WTC11 (cell line): ENCODE data around the gene UBTD1.

Experiments
- CREM ChIP-seq: sonication (generic); formaldehyde crosslinking; IDR thresholded peaks from 2 replicates; pipeline ENCODE4 v1.8.1; 2022; ENCODE audit warnings: mild to moderate bottlenecking, missing genetic modification reagents, moderate library complexity
- CTCF ChIP-seq: fragments of 200-600 bp; IDR thresholded peaks from 2 replicates; pipeline ENCODE4 v1.8.0; 2022; ENCODE audit warnings: antibody characterized with exemption
- E2F1 ChIP-seq: sonication (generic); formaldehyde crosslinking; IDR thresholded peaks from 2 replicates; pipeline ENCODE4 v1.8.0; 2022; ENCODE audit warnings: mild to moderate bottlenecking, missing genetic modification reagents
- E2F4 ChIP-seq: sonication (generic); formaldehyde crosslinking; IDR thresholded peaks from 2 replicates; pipeline ENCODE4 v1.8.1; 2022; ENCODE audit warnings: low read depth, mild to moderate bottlenecking, moderate library complexity, missing genetic modification reagents, borderline replicate concordance
- E2F5 ChIP-seq: sonication (generic); formaldehyde crosslinking; IDR thresholded peaks from 2 replicates; pipeline ENCODE4 v1.8.1; 2022; ENCODE audit warnings: mild to moderate bottlenecking, moderate library complexity, missing genetic modification reagents
- ESRRA ChIP-seq: sonication (generic); formaldehyde crosslinking; IDR thresholded peaks from 2 replicates; pipeline ENCODE4 v1.8.1; 2022; ENCODE audit warnings: mild to moderate bottlenecking, missing genetic modification reagents, borderline replicate concordance
- OVOL2 ChIP-seq: fragments of 250-450 bp; sonication (Bioruptor Pico); IDR thresholded peaks from 2 replicates; pipeline ENCODE4 v1.9.0; 2021; ENCODE audit warnings: mild to moderate bottlenecking, borderline replicate concordance
- RELA ChIP-seq: sonication (generic); formaldehyde crosslinking; IDR thresholded peaks from 2 replicates; pipeline ENCODE4 v1.8.1; 2022; ENCODE audit warnings: missing genetic modification reagents, mild to moderate bottlenecking, borderline replicate concordance
- USF1 ChIP-seq: sonication (generic); formaldehyde crosslinking; IDR thresholded peaks from 2 replicates; pipeline ENCODE4 v1.8.0; 2022; ENCODE audit warnings: mild to moderate bottlenecking, missing genetic modification reagents
- ZNF121 ChIP-seq: sonication (generic); formaldehyde crosslinking; IDR thresholded peaks from 2 replicates; pipeline ENCODE4 v1.8.0; 2023; ENCODE audit warnings: missing genetic modification reagents
- TF ChIP-seq, protein P1 (sequence below): sonication (generic); formaldehyde crosslinking; IDR thresholded peaks from 2 replicates; pipeline ENCODE4 v1.8.1; 2023; ENCODE audit warnings: mild to moderate bottlenecking, missing genetic modification reagents, moderate library complexity

GRCh38 chr10:97563337-97563736 is 64.6 kb downstream of the UBTD1 start:
- TF ChIP-seq ZNF121 (CRISPR knock-in tag): no peak
- no peak for TF ChIP-seq E2F1 (CRISPR knock-in tag)
- no peak for TF ChIP-seq RELA (CRISPR knock-in tag)
- TF ChIP-seq E2F4 (CRISPR knock-in tag): no peak
- no peak for TF ChIP-seq E2F5 (CRISPR knock-in tag)
- no peak for TF ChIP-seq CREM (CRISPR knock-in tag)
- no peak for TF ChIP-seq USF1
- TF ChIP-seq CTCF: no peak
- no peak for TF ChIP-seq OVOL2 (CRISPR knock-in tag)
- TF ChIP-seq, protein P1, sequence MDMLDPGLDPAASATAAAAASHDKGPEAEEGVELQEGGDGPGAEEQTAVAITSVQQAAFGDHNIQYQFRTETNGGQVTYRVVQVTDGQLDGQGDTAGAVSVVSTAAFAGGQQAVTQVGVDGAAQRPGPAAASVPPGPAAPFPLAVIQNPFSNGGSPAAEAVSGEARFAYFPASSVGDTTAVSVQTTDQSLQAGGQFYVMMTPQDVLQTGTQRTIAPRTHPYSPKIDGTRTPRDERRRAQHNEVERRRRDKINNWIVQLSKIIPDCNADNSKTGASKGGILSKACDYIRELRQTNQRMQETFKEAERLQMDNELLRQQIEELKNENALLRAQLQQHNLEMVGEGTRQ (CRISPR knock-in tag): no peak
- TF ChIP-seq ESRRA (CRISPR knock-in tag): no peak
